ENCODE measurements around the gene FZD1.

Gene FZD1

DNA sequence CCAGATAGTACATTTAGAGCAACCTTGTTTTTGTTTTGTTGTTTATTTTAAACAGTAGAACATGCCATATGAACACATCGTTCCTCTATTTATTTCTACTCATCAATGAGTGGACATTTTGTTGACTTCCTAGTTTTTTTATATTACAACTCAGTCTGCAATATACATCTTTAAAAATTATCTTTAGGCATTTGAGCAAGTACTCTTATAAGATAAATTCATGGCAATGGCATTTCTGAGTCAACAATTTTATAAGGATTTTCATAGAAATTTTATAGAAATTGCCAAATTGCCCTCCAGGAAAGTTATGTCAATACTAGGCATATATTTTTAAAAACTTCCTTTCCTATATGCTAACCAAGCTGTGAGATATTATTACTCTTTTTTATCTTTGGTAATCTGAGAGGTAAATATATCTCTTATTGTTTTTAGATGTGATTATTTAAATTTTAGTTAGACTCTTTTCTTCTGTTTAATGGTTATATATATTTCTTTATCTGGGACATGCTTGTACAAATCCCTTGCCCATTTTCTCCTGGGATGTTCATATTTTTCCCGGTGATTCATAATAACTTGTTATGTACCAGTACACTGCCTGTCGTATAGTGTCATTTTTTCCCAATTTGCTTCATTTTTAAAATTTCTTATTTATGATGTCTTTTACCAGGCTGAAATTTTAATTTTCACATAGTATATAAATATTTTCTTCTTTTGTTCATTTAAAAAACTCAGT is 50.5 kb downstream of the FZD1 start:
- Histone ChIP-seq H3K27ac (ENCODE audit: low read length) (no peak overlapping the region), H3K36me3 (replicated peaks; ENCODE audit: low read depth, low read length) (no peaks in the 10 kb centered on the region), H3K9ac (ENCODE audit: low read length) (no peak overlapping the region), H3K9me3 (ENCODE audit: insufficient read depth, low read length) (no peaks in the 10 kb centered on the region), H3K4me3 (ENCODE audit: low read length) (no peak overlapping the region), H3K4me1 (ENCODE audit: low read length) (no peaks in the 10 kb centered on the region), H3K79me2 (ENCODE audit: low read length) (no peaks in the 10 kb centered on the region), H3K4me2 (ENCODE audit: low read length) (no peak overlapping the region), H3K27me3 (ENCODE audit: low read depth, low read length) (no peaks in the 10 kb centered on the region), H4K20me1 (ENCODE audit: insufficient read depth, low read length) (no peaks in the 10 kb centered on the region), H2AFZ (ENCODE audit: low read depth, low read length) (no peak overlapping the region)
- no peak for TF ChIP-seq EZH2phosphoT487 (IDR thresholded peaks at IDR 0.05; ENCODE audit: low read depth)
- TF ChIP-seq, protein P1, sequence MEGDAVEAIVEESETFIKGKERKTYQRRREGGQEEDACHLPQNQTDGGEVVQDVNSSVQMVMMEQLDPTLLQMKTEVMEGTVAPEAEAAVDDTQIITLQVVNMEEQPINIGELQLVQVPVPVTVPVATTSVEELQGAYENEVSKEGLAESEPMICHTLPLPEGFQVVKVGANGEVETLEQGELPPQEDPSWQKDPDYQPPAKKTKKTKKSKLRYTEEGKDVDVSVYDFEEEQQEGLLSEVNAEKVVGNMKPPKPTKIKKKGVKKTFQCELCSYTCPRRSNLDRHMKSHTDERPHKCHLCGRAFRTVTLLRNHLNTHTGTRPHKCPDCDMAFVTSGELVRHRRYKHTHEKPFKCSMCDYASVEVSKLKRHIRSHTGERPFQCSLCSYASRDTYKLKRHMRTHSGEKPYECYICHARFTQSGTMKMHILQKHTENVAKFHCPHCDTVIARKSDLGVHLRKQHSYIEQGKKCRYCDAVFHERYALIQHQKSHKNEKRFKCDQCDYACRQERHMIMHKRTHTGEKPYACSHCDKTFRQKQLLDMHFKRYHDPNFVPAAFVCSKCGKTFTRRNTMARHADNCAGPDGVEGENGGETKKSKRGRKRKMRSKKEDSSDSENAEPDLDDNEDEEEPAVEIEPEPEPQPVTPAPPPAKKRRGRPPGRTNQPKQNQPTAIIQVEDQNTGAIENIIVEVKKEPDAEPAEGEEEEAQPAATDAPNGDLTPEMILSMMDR (IDR thresholded peaks at IDR 0.05; ENCODE audit: low read depth, low read length), result no peak

DNA sequence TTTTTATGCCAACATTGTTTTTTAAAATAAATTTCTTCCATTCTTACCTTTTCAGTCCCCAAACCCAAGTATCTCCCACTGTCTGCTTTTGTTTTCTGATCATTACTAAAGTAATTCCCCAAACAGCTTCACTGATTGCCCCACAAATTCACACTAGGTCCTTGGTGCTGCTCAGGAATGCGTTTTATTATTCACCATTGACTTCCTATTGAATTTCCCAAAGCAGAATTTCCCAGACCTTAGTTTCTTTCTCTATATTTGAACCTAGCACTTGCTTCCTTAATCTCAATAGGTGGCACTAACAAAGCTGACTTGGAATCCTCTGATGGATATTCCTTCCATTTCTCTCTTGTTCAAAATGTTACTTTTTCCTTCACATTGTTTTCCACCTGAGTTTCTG is 52.2 kb downstream of the FZD1 start:
- Histone ChIP-seq H3K4me3 (ENCODE audit: low read length) (no peak overlapping the region), H3K9ac (ENCODE audit: low read length) (no peak overlapping the region), H4K20me1 (ENCODE audit: insufficient read depth, low read length) (no peaks in the 10 kb centered on the region), H3K27me3 (ENCODE audit: low read depth, low read length) (no peaks in the 10 kb centered on the region), H3K4me2 (ENCODE audit: low read length) (no peak overlapping the region), H3K36me3 (replicated peaks; ENCODE audit: low read depth, low read length) (no peaks in the 10 kb centered on the region), H2AFZ (ENCODE audit: low read depth, low read length) (no peak overlapping the region), H3K9me3 (ENCODE audit: insufficient read depth, low read length) (no peaks in the 10 kb centered on the region), H3K79me2 (ENCODE audit: low read length) (no peaks in the 10 kb centered on the region), H3K4me1 (ENCODE audit: low read length) (no peaks in the 10 kb centered on the region), H3K27ac (ENCODE audit: low read length) (no peak overlapping the region)
- TF ChIP-seq EZH2phosphoT487 (IDR thresholded peaks at IDR 0.05; ENCODE audit: low read depth), result no peak
- TF ChIP-seq, protein P1 (IDR thresholded peaks at IDR 0.05; ENCODE audit: low read depth, low read length), result 0 out of 2 replicates have a peak, but pooled peaks have one; percentile 4

DNA sequence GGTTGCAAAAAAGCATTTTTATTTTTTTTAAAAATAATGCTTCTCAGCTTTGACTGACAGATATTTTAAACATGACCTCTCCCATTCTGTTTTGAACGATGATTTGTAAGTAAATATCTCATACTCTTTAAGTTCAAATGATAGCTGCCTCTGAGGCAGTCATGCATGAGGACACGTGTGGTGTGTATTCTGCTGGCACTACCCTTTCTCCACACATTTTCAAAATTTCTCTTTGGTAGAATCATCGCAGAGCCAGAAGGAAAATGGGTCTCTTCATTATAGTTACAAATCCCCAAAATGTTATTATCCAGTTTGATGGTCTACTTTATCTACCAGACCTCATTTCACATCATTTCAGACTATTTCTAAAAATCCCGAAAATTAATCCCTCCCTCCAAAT is 55.1 kb downstream of the FZD1 start:
- no peak overlapping the region for H3K4me3 ChIP-seq (ENCODE audit: low read length)
- no peaks in the 10 kb centered on the region for H3K4me1 ChIP-seq (ENCODE audit: low read length)
- TF ChIP-seq, protein P1 (IDR thresholded peaks at IDR 0.05; ENCODE audit: low read depth, low read length), result no peak
- TF ChIP-seq EZH2phosphoT487 (IDR thresholded peaks at IDR 0.05; ENCODE audit: low read depth), result no peak
- H3K4me2 ChIP-seq (ENCODE audit: low read length), result no peak overlapping the region
- H3K27me3 ChIP-seq (ENCODE audit: low read depth, low read length), result no peaks in the 10 kb centered on the region
- no peaks in the 10 kb centered on the region for H4K20me1 ChIP-seq (ENCODE audit: insufficient read depth, low read length)
- no peaks in the 10 kb centered on the region for H3K79me2 ChIP-seq (ENCODE audit: low read length)
- H3K36me3 ChIP-seq (replicated peaks; ENCODE audit: low read depth, low read length), result no peaks in the 10 kb centered on the region
- H2AFZ ChIP-seq (ENCODE audit: low read depth, low read length), result no peak overlapping the region
- no peaks in the 10 kb centered on the region for H3K9me3 ChIP-seq (ENCODE audit: insufficient read depth, low read length)
- H3K9ac ChIP-seq (ENCODE audit: low read length), result no peak overlapping the region
- no peak overlapping the region for H3K27ac ChIP-seq (ENCODE audit: low read length)

DNA sequence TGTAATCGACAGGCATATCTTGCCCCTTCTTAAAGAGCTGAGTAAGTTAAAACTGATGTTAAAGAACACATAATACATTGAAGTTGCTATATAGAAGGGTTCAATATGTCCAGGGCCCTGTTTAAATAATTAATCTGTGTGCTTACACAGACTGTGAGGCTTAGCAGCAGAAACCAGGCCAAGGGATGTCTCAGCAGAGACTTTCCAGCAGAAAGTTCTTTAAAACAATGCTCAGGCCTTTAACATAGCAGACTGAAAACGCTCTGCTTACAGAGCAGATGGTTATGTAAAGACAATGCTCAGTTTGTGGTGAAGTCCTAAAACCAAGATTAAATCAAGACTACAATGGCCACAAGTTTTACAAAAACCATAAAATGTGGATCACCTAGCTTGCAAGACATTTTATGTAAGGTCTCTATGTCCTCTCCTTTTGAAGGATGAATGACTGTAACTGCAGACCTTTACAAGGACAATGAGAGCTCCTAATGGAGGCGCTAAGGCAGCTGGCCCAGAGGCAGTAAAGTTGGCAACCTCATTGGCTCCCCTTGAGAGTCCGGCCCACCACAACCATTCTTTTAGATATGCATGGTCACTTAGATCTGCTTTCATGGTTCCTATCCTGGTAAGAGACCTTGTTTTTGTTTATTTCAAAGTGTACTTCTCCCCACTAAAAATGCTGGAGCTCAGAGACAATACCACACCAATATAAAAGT is 56.3 kb downstream of the FZD1 start:
- no peaks in the 10 kb centered on the region for H3K36me3 ChIP-seq (replicated peaks; ENCODE audit: low read depth, low read length)
- H3K4me3 ChIP-seq (ENCODE audit: low read length), result no peak overlapping the region
- H3K9me3 ChIP-seq (ENCODE audit: insufficient read depth, low read length), result no peaks in the 10 kb centered on the region
- no peaks in the 10 kb centered on the region for H3K27me3 ChIP-seq (ENCODE audit: low read depth, low read length)
- H3K9ac ChIP-seq (ENCODE audit: low read length), result no peak overlapping the region
- no peak overlapping the region for H3K27ac ChIP-seq (ENCODE audit: low read length)
- no peak overlapping the region for H3K4me2 ChIP-seq (ENCODE audit: low read length)
- no peak overlapping the region for H2AFZ ChIP-seq (ENCODE audit: low read depth, low read length)
- no peaks in the 10 kb centered on the region for H3K79me2 ChIP-seq (ENCODE audit: low read length)
- H4K20me1 ChIP-seq (ENCODE audit: insufficient read depth, low read length), result no peaks in the 10 kb centered on the region
- peaks cover 10% of the 10 kb centered on the region for H3K4me1 ChIP-seq (ENCODE audit: low read length)
- no peak for TF ChIP-seq EZH2phosphoT487 (IDR thresholded peaks at IDR 0.05; ENCODE audit: low read depth)
- TF ChIP-seq, protein P1 (IDR thresholded peaks at IDR 0.05; ENCODE audit: low read depth, low read length), result no peak
